ENCODE results near the gene NAA20. TPM values are rescaled to one million over a fixed set of nuclear protein-coding genes. Genes with fewer than 3 reads are reported as not detected.

NAA20 gene
- total RNA-seq, 1 experiment from 2014 or later, result 113 TPM

DNA sequence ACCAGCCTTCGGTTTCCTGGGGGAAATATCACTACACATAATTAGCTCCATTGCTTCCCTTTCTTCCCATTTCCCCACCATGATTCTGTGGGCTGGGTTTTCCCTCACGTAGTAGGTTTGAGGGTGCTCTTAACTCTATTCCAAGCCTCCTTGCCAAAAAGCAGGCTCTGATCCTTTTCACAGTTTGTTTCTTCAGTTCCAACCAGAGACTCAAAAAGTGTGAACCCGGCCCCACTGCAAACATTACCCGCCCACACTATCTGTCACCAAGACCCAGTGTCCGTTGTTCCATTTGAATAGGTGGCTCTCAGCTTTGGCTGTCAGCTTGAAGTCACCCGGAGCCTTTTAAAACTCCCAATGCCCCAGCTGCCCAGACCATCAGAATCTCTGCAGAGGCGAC, 11.8 kb upstream of the NAA20 start:
- Histone ChIP-seq H3K79me2 (ENCODE audit: low read length) (0 out of 2 replicates have a peak, but pooled peaks cover 6% of the 10 kb centered on the region), H3K9me3 (ENCODE audit: low read length) (no peaks in the 10 kb centered on the region), H3K27ac (ENCODE audit: low read length) (no peak overlapping the region), H4K20me1 (ENCODE audit: low read length) (no peaks in the 10 kb centered on the region), H3K4me2 (ENCODE audit: low read length) (no peak overlapping the region), H3K9ac (ENCODE audit: low read length) (no peak overlapping the region), H2AFZ (ENCODE audit: low read length) (no peak overlapping the region), H3K9me2 (replicated peaks; ENCODE audit: low read length) (no peaks in the 10 kb centered on the region), H3K4me1 (ENCODE audit: insufficient read depth, low read length) (peaks cover 19% of the 10 kb centered on the region), H3F3A (ENCODE audit: low read length, unreplicated experiment) (no peaks in the 10 kb centered on the region), H3K36me3 (ENCODE audit: low read depth, low read length) (peaks cover 29% of the 10 kb centered on the region), H3K4me3 (ENCODE audit: low read length) (no peak overlapping the region), H3K27me3 (ENCODE audit: low read length) (no peaks in the 10 kb centered on the region)
- no peak for DNase-seq
- BruUV-seq (replicated peaks), result no TSS peak
- ATAC-seq, result no peak; the same call in 1 of the 2 replicates
- POLR2A ChIA-PET (ENCODE audit: unreplicated experiment), result interaction anchor here (0.6 kb wide), 1 partner anchor 11 kb away, joined by 3 read pairs; no protein-coding TSS in a partner anchor
- intact Hi-C loops (cut with micrococcal nuclease), result no loop called here
- CTCF ChIA-PET, result no interaction called here
- no peak for TF ChIP-seq EZH2phosphoT487 (IDR thresholded peaks at IDR 0.05; ENCODE audit: borderline replicate concordance, low read length)
- no peak for TF ChIP-seq EZH2 (IDR thresholded peaks at IDR 0.05; ENCODE audit: low read length, unreplicated experiment)
- TF ChIP-seq CTCF (conservative IDR thresholded peaks at IDR 0.05; ENCODE audit: low read depth, low read length), result no peak

GRCh38 chr20:20009784-20010253, 7.3 kb upstream of the NAA20 start:
- Histone ChIP-seq H3K4me1 (ENCODE audit: insufficient read depth, low read length) (peaks cover 23% of the 10 kb centered on the region), H3K4me2 (ENCODE audit: low read length) (no peak overlapping the region), H3K36me3 (ENCODE audit: low read depth, low read length) (no peaks in the 10 kb centered on the region), H3K27ac (ENCODE audit: low read length) (no peak overlapping the region), H3K9me2 (replicated peaks; ENCODE audit: low read length) (no peaks in the 10 kb centered on the region), H3K4me3 (ENCODE audit: low read length) (no peak overlapping the region), H3K9ac (ENCODE audit: low read length) (no peak overlapping the region), H2AFZ (ENCODE audit: low read length) (no peak overlapping the region), H4K20me1 (ENCODE audit: low read length) (no peaks in the 10 kb centered on the region), H3K9me3 (ENCODE audit: low read length) (no peaks in the 10 kb centered on the region), H3K79me2 (ENCODE audit: low read length) (no peaks in the 10 kb centered on the region), H3K27me3 (ENCODE audit: low read length) (no peaks in the 10 kb centered on the region), H3F3A (ENCODE audit: low read length, unreplicated experiment) (no peaks in the 10 kb centered on the region)
- TF ChIP-seq CTCF (conservative IDR thresholded peaks at IDR 0.05; ENCODE audit: low read depth, low read length) (no peak), EZH2 (IDR thresholded peaks at IDR 0.05; ENCODE audit: low read length, unreplicated experiment) (no peak), EZH2phosphoT487 (IDR thresholded peaks at IDR 0.05; ENCODE audit: borderline replicate concordance, low read length) (no peak)
- no TSS peak for BruUV-seq (replicated peaks)
- ATAC-seq (no peak), DNase-seq (no peak)
- intact Hi-C loops (cut with micrococcal nuclease), result loop anchor here (2.0 to 5.0 kb wide), 2 partner anchors 35 to 183 kb away; no protein-coding TSS in a partner anchor
- ChIA-PET POLR2A (ENCODE audit: unreplicated experiment) (interaction anchor here (0.7 kb wide), 1 partner anchor 35 kb away, joined by 3 read pairs; no protein-coding TSS in a partner anchor), CTCF (interaction anchor here (0.6 kb wide), 1 partner anchor 47 kb away, joined by 4 read pairs; no protein-coding TSS in a partner anchor)

All from PC-3 (cell line).